ENCODE results near the gene PPP1R13B. TPM values are rescaled to one million over a fixed set of nuclear protein-coding genes. Genes with fewer than 3 reads are reported as not detected.
A peak's percentile ranks its signal among the peaks of the same experiment; 100 is the strongest.

PPP1R13B gene
- total and polyA plus RNA-seq, 2 donors from 2014 or later, result 15.1 to 69.4 TPM

- Histone ChIP-seq H3K4me1 (ENCODE audit: control insufficient read depth in 2 of 3, insufficient read depth in 2 of 3, low read depth in 1 of 3, low read length in 3 of 3) (peaks cover 0 to 23% (median 16%) of the 10 kb centered on the region in 3 donors), H3K36me3 (ENCODE audit: control insufficient read depth in 2 of 3, insufficient read depth in 3 of 3, low read length in 3 of 3) (peaks cover 4 to 45% (median 16%) of the 10 kb centered on the region in 3 donors), H3K9me3 (ENCODE audit: control insufficient read depth in 2 of 3, insufficient read depth in 1 of 3, low read length in 3 of 3) (no peaks in the 10 kb centered on the region), H3K9ac (ENCODE audit: low read length in 3 of 3) (peak overlapping the region in 2 of 3 donors; percentile 14 to 25), H3K27ac (ENCODE audit: low read depth in 2 of 2, low read length in 2 of 2) (peak overlapping the region; percentile 56 to 59), H3K27me3 (ENCODE audit: control insufficient read depth, insufficient read depth, low read length) (no peaks in the 10 kb centered on the region), H3K4me3 (ENCODE audit: low read length in 3 of 3) (no peak overlapping the region)
- DNase-seq (peak in 1 of 5 donors; percentile 76), FAIRE-seq (no peak)
- TF ChIP-seq CTCF (IDR thresholded peaks at IDR 0.05; ENCODE audit: borderline replicate concordance, extremely low read depth, insufficient read depth), result no peak
- intact Hi-C loops (cut with DNase I), result no loop called here
Measured at GRCh38 chr14:103735815-103736545, 111.4 kb downstream of the PPP1R13B start.

GRCh38 chr14:103735439-103735814 is 111.9 kb downstream of the PPP1R13B start:
- DNase-seq, result peak in 1 of 5 donors; percentile 46
- Histone ChIP-seq H3K4me3 (ENCODE audit: low read length in 3 of 3) (no peak overlapping the region), H3K27me3 (ENCODE audit: control insufficient read depth, insufficient read depth, low read length) (no peaks in the 10 kb centered on the region), H3K9ac (ENCODE audit: low read length in 3 of 3) (no peak overlapping the region), H3K9me3 (ENCODE audit: control insufficient read depth in 2 of 3, insufficient read depth in 1 of 3, low read length in 3 of 3) (no peaks in the 10 kb centered on the region), H3K27ac (ENCODE audit: low read depth in 2 of 2, low read length in 2 of 2) (peak overlapping the region; percentile 32 to 56), H3K36me3 (ENCODE audit: control insufficient read depth in 2 of 3, insufficient read depth in 3 of 3, low read length in 3 of 3) (peaks cover 4 to 44% (median 16%) of the 10 kb centered on the region in 3 donors), H3K4me1 (ENCODE audit: control insufficient read depth in 2 of 3, insufficient read depth in 2 of 3, low read depth in 1 of 3, low read length in 3 of 3) (peaks cover 0 to 23% (median 16%) of the 10 kb centered on the region in 3 donors)
- FAIRE-seq, result no peak
- TF ChIP-seq CTCF (IDR thresholded peaks at IDR 0.05; ENCODE audit: borderline replicate concordance, extremely low read depth, insufficient read depth), result no peak
- intact Hi-C loops (cut with DNase I), result no loop called here

- DNase-seq, result peak in 1 of 5 donors; percentile 78
- no peak for FAIRE-seq
- Histone ChIP-seq H3K27ac (ENCODE audit: low read depth in 2 of 2, low read length in 2 of 2) (peak overlapping the region in 1 of 2 donors; percentile 13), H3K27me3 (ENCODE audit: control insufficient read depth, insufficient read depth, low read length) (no peaks in the 10 kb centered on the region), H3K9me3 (ENCODE audit: control insufficient read depth in 2 of 3, insufficient read depth in 1 of 3, low read length in 3 of 3) (no peaks in the 10 kb centered on the region), H3K36me3 (ENCODE audit: control insufficient read depth in 2 of 3, insufficient read depth in 3 of 3, low read length in 3 of 3) (peaks cover 4 to 41% (median 16%) of the 10 kb centered on the region in 3 donors), H3K4me1 (ENCODE audit: control insufficient read depth in 2 of 3, insufficient read depth in 2 of 3, low read depth in 1 of 3, low read length in 3 of 3) (peaks cover 0 to 23% (median 16%) of the 10 kb centered on the region in 3 donors), H3K9ac (ENCODE audit: low read length in 3 of 3) (peak overlapping the region in 1 of 3 donors; percentile 40), H3K4me3 (ENCODE audit: low read length in 3 of 3) (no peak overlapping the region)
- intact Hi-C loops (cut with DNase I), result no loop called here
- TF ChIP-seq CTCF (IDR thresholded peaks at IDR 0.05; ENCODE audit: borderline replicate concordance, extremely low read depth, insufficient read depth), result no peak
Measured at GRCh38 chr14:103735022-103735421, 112.4 kb downstream of the PPP1R13B start.
